DOHH2 (cell line): Measurements from ENCODE around the gene MAP1B.

Source experiments
- H3F3A ChIP-seq: fragments of 200-600 bp; sonication (generic), shearing (Covaris generic); 2 replicates; pipeline ENCODE4 v1.6.0; 2016; ENCODE audit warnings: antibody characterized with exemption, mild to moderate bottlenecking; ENCODE audit not compliant: control insufficient read depth, insufficient read depth
- H3K27ac ChIP-seq: fragments of 200-600 bp; sonication (generic); 2 replicates; pipeline ENCODE4 v1.5.1; 2014; ENCODE audit warnings: low read depth, mild to moderate bottlenecking, low read length, moderate library complexity
- H3K27me3 ChIP-seq: fragments of 200-600 bp; sonication (generic); 2 replicates; pipeline ENCODE4 v1.6.1; 2014; ENCODE audit warnings: mild to moderate bottlenecking, low read length, mixed read lengths; ENCODE audit not compliant: control insufficient read depth
- H3K36me3 ChIP-seq: fragments of 200-600 bp; sonication (generic); 2 replicates; pipeline ENCODE4 v1.6.1; 2014; ENCODE audit warnings: mild to moderate bottlenecking, low read length, moderate library complexity, mixed read lengths; ENCODE audit not compliant: control insufficient read depth
- H3K4me1 ChIP-seq: fragments of 200-600 bp; sonication (generic); 2 replicates; pipeline ENCODE4 v1.6.1; 2014; ENCODE audit warnings: mild to moderate bottlenecking, low read length, mixed read lengths; ENCODE audit not compliant: control insufficient read depth
- H3K4me2 ChIP-seq: fragments of 200-600 bp; sonication (generic); 2 replicates; pipeline ENCODE4 v1.6.0; 2014; ENCODE audit warnings: mild to moderate bottlenecking, low read length, moderate library complexity
- H3K4me3 ChIP-seq: fragments of 200-600 bp; sonication (generic); 2 replicates; pipeline ENCODE4 v1.5.1; 2014; ENCODE audit warnings: mild to moderate bottlenecking, low read length, mixed read lengths
- H3K79me2 ChIP-seq: fragments of 200-600 bp; sonication (generic); 2 replicates; pipeline ENCODE4 v1.6.1; 2014; ENCODE audit warnings: mild to moderate bottlenecking, low read length, mixed read lengths; ENCODE audit not compliant: control insufficient read depth
- H3K9me2 ChIP-seq: fragments of 200-600 bp; sonication (generic); replicated peaks from 2 replicates; pipeline ENCODE4 v1.6.1; 2014; ENCODE audit warnings: mild to moderate bottlenecking, low read length, mixed read lengths; ENCODE audit not compliant: control insufficient read depth
- H3K9me3 ChIP-seq: fragments of 200-600 bp; sonication (generic); 2 replicates; pipeline ENCODE4 v1.6.1; 2014; ENCODE audit warnings: antibody characterized with exemption, low read length, mixed read lengths; ENCODE audit not compliant: control insufficient read depth, insufficient read depth
- H4K20me1 ChIP-seq: fragments of 200-600 bp; sonication (generic); 2 replicates; pipeline ENCODE4 v1.6.0; 2014; ENCODE audit warnings: low read depth, mild to moderate bottlenecking, antibody characterized with exemption, low read length, moderate library complexity; ENCODE audit not compliant: control insufficient read depth, insufficient read depth
- CTCF ChIP-seq: fragments of 200-600 bp; sonication (generic); IDR thresholded peaks from one replicate; pipeline ENCODE4 v1.5.1; 2014; ENCODE audit warnings: antibody characterized with exemption, mild to moderate bottlenecking, low read depth, low read length; ENCODE audit not compliant: poor library complexity, severe bottlenecking
- EZH2phosphoT487 ChIP-seq: fragments of 200-600 bp; sonication (generic); IDR thresholded peaks from 2 replicates; pipeline ENCODE4 v1.6.1; 2017; ENCODE audit warnings: borderline replicate concordance, mild to moderate bottlenecking, antibody characterized with exemption, low read length, moderate library complexity, mixed read lengths

MAP1B gene

GRCh38 chr5:72129725-72130124 is 22.4 kb downstream of the MAP1B start:
- Histone ChIP-seq H3K4me2 (no peak overlapping the region), H3F3A (no peaks in the 10 kb centered on the region), H3K9me2 (no peaks in the 10 kb centered on the region), H4K20me1 (no peaks in the 10 kb centered on the region), H3K27ac (no peak overlapping the region), H3K4me1 (no peaks in the 10 kb centered on the region), H3K4me3 (no peak overlapping the region), H3K27me3 (peaks cover 35% of the 10 kb centered on the region), H3K9me3 (no peaks in the 10 kb centered on the region), H3K36me3 (no peaks in the 10 kb centered on the region), H3K79me2 (no peaks in the 10 kb centered on the region)
- no peak for TF ChIP-seq EZH2phosphoT487
- TF ChIP-seq CTCF = no peak

- H3K4me2 ChIP-seq = no peak overlapping the region
- H4K20me1 ChIP-seq = no peaks in the 10 kb centered on the region
- no peaks in the 10 kb centered on the region for H3K9me3 ChIP-seq
- TF ChIP-seq EZH2phosphoT487 (no peak), CTCF (no peak)
- H3K4me1 ChIP-seq = no peaks in the 10 kb centered on the region
- no peak overlapping the region for H3K4me3 ChIP-seq
- H3K9me2 ChIP-seq = no peaks in the 10 kb centered on the region
- H3F3A ChIP-seq = no peaks in the 10 kb centered on the region
- H3K36me3 ChIP-seq = no peaks in the 10 kb centered on the region
- H3K79me2 ChIP-seq = no peaks in the 10 kb centered on the region
- no peak overlapping the region for H3K27ac ChIP-seq
- H3K27me3 ChIP-seq = peaks cover 32% of the 10 kb centered on the region
These were observed 23.1 kb downstream of the MAP1B start for GRCh38 chr5:72130351-72130761.

DNA sequence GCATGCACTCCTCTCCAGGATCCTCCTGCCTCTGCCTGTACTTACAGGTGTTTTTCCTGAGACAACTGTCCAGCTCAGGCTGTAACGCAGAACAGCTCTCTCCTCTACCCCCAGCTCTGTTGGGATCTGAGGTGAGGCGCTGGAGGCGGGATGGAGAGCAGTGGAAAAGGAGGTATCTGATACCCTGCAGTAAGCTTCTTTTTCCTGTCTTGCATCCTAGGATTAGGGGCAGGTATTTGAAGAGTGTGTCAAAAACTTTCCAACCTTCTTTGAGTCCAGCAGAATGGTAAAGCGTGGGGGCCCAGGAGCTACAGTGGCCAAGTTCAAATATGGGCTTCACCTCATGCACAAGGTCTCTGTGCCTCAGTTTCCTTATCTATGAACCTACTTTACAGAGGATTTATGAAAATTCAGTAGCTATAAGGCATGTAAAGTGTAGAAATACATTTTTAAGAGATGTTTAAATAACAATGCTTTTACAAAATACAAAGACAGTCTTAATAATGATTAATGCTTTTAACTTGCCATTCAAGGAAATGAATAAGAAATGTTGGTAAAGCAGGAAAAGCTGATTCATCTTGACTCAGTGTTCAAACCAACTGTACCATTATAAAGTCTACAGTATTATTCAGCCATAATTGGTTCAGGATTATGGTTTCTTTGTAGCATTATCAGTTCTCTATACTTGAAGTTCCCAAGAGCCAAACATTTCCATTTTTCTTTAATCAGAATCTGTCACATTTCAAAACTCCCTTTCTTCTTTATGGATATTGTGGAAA is 26.1 kb downstream of the MAP1B start:
- Histone ChIP-seq H3K27ac (no peak overlapping the region), H3K36me3 (no peaks in the 10 kb centered on the region), H3F3A (no peaks in the 10 kb centered on the region)

More for the DNA sequence above, 26.1 kb downstream of the MAP1B start:
- Histone ChIP-seq H3K4me1 (no peaks in the 10 kb centered on the region), H3K27me3 (peaks cover 28% of the 10 kb centered on the region), H3K9me2 (no peaks in the 10 kb centered on the region), H3K79me2 (no peaks in the 10 kb centered on the region), H4K20me1 (no peaks in the 10 kb centered on the region), H3K9me3 (no peaks in the 10 kb centered on the region), H3K4me3 (no peak overlapping the region), H3K4me2 (no peak overlapping the region)
- no peak for TF ChIP-seq EZH2phosphoT487
- no peak for TF ChIP-seq CTCF
